Mammary epithelial cell (primary cell): Measurements from ENCODE around the gene BCL11B.

Source experiments
- CTCF ChIP-seq, 2 donors: IDR thresholded peaks in 1 of 2; conservative IDR thresholded peaks in 1 of 2; 2 replicates each; pipeline ENCODE4 v1.5.1; 2011 to 2012; ENCODE audit warnings: inconsistent platforms in 2 of 2, low read length in 2 of 2, mild to moderate bottlenecking in 2 of 2, control low read depth in 1 of 2, low read depth in 1 of 2; ENCODE audit not compliant: insufficient read depth in 1 of 2; ENCODE audit errors: extremely low read depth in 1 of 2
- EZH2 ChIP-seq: IDR thresholded peaks from 2 replicates; pipeline ENCODE4 v1.6.1; 2012; ENCODE audit warnings: low read length, inconsistent platforms, borderline replicate concordance

- TF ChIP-seq CTCF (conservative IDR thresholded peaks at IDR 0.05 in 1 of 2, IDR thresholded peaks at IDR 0.05 in 1 of 2; ENCODE audit: extremely low read depth in 1 of 2, insufficient read depth in 1 of 2, low read depth in 1 of 2, low read length in 2 of 2) (no peak), EZH2 (no peak)
Measured at GRCh38 chr14:99304208-99304607, 32.2 kb upstream of the BCL11B start.
